C4-2B (cell line): Measurements from ENCODE around the gene ZNF423.

Experiments used
- H3K27ac ChIP-seq: fragments of 450-650 bp; 2 replicates; pipeline ENCODE4 v1.5.1; 2017
- CTCF ChIP-seq: fragments of 450-650 bp; conservative IDR thresholded peaks from 2 replicates; pipeline ENCODE4 v1.5.1; 2017; ENCODE audit warnings: mild to moderate bottlenecking
- ZFX ChIP-seq: fragments of 450-650 bp; IDR thresholded peaks from 2 replicates; pipeline ENCODE4 v1.6.1; 2017

ZNF423 gene

GRCh38 chr16:49779979-49780378 lies 75.9 kb downstream of the ZNF423 start:
- no peak overlapping the region for H3K27ac ChIP-seq
- TF ChIP-seq CTCF, result no peak
- no peak for TF ChIP-seq ZFX

DNA sequence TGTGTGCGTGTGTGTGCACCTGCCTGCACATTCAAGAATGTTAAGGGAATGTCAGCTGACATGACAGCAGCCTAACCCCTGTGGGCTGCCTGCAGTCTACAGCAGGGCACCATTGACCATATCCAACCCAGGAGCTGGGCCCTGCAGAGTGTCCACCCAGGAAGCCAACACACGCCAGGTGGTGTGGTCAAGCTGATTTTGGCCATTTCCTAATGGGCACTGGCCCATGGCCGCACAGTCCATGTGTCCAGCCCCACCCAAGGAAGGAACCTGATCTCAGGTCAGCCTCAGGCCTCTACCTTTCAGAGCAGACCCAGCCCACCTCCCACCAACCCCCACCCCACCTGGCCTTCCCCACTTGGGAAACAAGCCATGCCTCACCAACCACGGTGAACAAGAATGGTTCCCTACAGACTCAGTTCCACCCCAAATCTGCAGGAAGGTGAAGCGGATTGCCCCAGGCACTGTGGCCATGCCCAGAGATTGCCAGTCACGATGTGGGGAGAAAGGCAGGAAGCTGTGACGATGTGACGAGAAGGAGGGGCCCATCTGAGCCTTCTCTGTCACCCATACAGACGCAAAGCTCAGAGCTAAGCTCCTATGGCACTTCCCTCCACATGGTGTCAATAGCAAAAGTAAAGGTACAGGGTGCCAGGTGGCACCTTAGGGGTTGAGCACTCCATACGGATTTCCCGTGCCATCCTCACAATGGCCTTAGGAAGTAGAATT lies 77.5 kb downstream of the ZNF423 start:
- H3K27ac ChIP-seq, result no peak overlapping the region
- TF ChIP-seq CTCF, result no peak
- TF ChIP-seq ZFX, result no peak

DNA sequence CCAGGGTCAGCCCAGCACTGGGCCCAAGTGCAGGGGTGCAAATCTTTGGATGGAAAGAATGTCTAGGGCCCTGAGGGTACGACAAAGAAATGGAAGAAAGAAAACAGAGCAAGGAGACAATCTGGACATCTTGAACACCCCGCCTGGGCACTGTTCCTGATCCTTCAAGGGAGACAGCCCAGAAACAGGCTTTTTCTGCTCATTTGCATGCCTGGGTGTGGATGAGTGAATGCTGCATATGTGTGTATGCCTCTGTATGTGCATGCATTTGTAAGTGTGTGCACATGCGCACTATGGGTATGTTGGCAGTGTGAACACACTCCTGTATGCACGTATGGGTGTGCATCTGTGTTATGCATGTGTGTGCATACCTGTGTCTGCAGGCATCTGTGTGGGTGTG lies 79.2 kb downstream of the ZNF423 start:
- H3K27ac ChIP-seq, result no peak overlapping the region
- TF ChIP-seq CTCF (no peak), ZFX (no peak)

GRCh38 chr16:49776085-49776595 lies 79.8 kb downstream of the ZNF423 start:
- TF ChIP-seq ZFX (no peak), CTCF (no peak)
- no peak overlapping the region for H3K27ac ChIP-seq

- no peak overlapping the region for H3K27ac ChIP-seq
- TF ChIP-seq CTCF (no peak), ZFX (no peak)
Observed at GRCh38 chr16:49775581-49775980, 80.3 kb downstream of the ZNF423 start.

DNA sequence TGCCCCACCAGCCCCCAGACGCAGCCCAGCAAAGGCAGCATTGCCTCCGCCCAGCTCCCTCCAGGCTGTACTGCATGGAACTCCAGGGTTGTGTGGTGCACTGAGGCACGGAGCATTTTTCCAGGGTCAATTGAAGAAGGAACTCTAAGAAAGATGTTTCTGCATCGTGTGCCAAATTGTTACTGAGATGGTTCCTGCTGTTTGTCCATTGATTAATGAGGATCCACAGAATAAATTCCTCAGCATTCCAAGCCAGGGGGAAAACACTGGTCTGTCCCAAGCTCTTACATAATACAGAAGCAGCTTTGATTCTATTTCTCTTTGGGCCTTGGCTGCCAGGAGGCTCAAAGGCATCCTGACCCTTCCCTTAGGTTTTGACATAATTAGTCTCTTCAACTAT lies 80.9 kb downstream of the ZNF423 start:
- H3K27ac ChIP-seq, result no peak overlapping the region
- TF ChIP-seq CTCF, result no peak
- no peak for TF ChIP-seq ZFX

DNA sequence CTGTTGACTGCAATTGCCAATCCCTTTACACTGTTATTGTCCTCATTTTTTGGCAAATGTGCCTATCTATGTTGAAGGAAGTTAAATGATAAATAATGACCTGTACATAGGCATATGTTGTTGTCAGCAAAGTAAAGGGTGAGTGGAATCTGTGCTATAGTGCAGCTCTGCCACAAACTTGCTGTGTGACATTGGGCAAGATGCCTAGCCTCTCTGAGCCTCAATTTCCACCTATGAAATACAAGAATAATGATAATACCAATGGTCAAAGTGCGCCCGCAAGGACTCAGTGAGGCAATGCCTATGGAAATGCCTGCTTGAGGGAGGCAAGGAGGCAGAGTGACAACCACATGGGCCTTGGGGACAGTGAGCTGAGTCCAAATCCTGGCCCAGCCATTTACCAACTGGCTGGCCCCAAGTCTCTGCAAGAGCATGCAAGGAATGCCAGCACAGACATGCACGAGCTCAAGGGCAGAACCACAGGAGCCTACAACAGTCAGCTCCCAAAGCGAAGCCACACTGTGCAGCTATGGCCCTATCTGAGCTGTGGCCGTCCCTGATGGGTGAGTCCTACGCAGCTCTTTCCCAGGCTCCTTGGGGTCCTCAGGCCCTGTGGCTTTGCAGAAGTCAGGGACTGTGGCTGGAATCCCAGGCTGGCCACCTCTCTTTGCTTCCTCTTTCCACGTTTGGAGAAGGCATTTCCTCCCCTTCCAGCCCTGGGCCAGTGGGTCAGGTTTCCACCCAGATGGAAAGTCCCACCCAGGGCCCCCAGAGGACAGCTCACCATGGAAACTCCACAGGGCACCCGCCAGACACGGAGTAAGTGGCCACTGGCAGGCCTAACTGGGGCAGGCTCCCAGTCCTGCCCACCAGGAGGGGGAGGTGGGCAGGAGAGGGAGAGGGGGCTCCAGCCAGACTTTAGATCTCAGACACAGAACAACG lies 82.1 kb downstream of the ZNF423 start:
- H3K27ac ChIP-seq, result no peak overlapping the region
- TF ChIP-seq ZFX, result no peak
- TF ChIP-seq CTCF, result no peak
